ENCODE data around the gene GLA.

- TF ChIP-seq POLR2A (IDR thresholded peaks at IDR 0.05; ENCODE audit: low read depth, low read length), result no peak
- no peak for TF ChIP-seq CTCF (conservative IDR thresholded peaks at IDR 0.05; ENCODE audit: low read depth, low read length)
- no peak for TF ChIP-seq USF2 (IDR thresholded peaks at IDR 0.05; ENCODE audit: low read depth, low read length)
- TF ChIP-seq RAD21 (IDR thresholded peaks at IDR 0.05; ENCODE audit: low read length), result no peak
- no peak for TF ChIP-seq NFE2L2 (IDR thresholded peaks at IDR 0.05; ENCODE audit: low read depth, low read length)
- TF ChIP-seq BHLHE40 (IDR thresholded peaks at IDR 0.05; ENCODE audit: low read depth, low read length), result no peak
- TF ChIP-seq CEBPB (IDR thresholded peaks at IDR 0.05; ENCODE audit: low read depth, low read length), result peak; percentile 47; the same call in 1 of the 2 replicates
- no peak for TF ChIP-seq CHD1 (IDR thresholded peaks at IDR 0.05; ENCODE audit: low read depth, low read length)
- TF ChIP-seq SMC3 (IDR thresholded peaks at IDR 0.05; ENCODE audit: low read depth, low read length), result no peak
- no peak for TF ChIP-seq MAFK (IDR thresholded peaks at IDR 0.05; ENCODE audit: low read depth, low read length)
Observed at GRCh38 chrX:101395789-101396188, 11.9 kb downstream of the GLA start.
